SIG-M5 (cell line): ENCODE results near the gene JARID2.
A peak's percentile ranks its signal among the peaks of the same experiment; 100 is the strongest.

Experiments
- DNase-seq: peaks from one replicate; lab custom pipeline; 2025; lab: John Stamatoyannopoulos, UW

The JARID2 gene

DNA sequence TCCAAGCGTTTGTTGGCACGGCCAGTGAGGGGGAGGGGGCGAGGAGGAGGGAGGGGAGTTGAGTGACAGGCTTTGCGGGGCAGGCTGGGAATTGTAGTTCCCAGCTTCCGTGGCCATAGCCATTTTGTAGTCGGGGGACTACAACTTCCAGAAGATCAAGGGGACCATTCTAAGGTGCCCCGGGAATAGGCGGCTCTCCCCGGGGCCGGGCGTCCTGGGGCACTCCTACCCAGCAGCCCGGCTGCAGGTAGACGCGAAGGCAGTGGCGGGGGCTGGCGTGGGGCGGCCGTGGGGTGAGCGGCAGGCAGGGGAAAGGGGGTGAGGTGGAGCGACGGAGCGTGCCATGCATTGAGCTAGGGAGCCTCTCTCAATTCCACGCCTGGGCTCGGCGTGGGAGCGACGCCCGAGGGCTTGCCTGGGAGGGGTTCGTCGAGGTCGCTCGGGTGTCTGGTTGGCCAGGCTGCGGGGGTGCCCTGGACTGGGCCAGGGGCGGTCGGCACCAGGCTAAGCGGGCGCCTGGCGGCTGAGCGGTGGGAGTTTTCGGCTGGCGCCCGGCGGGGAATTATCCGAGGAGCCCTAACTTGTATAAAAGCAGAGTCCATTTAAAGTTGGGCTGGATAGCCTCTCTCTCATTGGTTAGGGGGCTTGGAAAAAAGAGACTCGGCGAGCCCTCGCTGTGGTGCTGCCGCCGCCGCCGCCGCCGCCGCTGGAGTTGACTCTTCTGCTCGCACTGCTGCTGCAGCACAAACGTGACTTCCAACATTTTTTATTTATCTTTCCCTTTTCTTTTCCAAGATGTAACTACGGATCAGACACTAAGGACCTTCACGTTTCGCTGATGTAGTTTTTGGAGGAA, at the start of gene JARID2:
Gene JARID2 (plus strand): TSS at position 709 of the 856 bp plus-strand sequence. CDS start 471 bp downstream, outside the sequence.
- peak; percentile 61 for DNase-seq

DNA sequence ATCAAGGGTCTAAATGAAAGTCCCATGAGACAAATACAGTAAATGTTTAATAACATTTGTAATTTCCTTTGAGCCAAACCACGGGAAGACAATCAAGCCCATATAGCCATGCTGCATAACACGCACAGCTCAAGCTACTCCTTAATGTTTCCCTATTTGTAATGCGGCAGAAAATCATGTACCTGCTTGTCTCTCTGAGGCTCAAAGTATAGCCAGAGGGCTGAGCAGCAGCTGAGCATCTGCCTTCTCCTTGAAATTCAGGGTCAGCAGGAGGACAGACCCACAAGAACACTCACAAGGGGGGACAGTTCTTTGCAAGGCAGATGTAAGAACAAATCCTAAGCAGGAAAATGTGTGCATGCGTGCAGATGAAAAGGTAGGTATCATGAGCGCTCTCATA, 45.8 kb upstream of the JARID2 start:
- no peak for DNase-seq

GRCh38 chr6:15205321-15205720, 40.5 kb upstream of the JARID2 start:
- no peak for DNase-seq

GRCh38 chr6:15206887-15207286, 39.0 kb upstream of the JARID2 start:
- no peak for DNase-seq

GRCh38 chr6:15207923-15208322, 37.9 kb upstream of the JARID2 start:
- DNase-seq = no peak

GRCh38 chr6:15213838-15214400, 31.9 kb upstream of the JARID2 start:
- no peak for DNase-seq

DNA sequence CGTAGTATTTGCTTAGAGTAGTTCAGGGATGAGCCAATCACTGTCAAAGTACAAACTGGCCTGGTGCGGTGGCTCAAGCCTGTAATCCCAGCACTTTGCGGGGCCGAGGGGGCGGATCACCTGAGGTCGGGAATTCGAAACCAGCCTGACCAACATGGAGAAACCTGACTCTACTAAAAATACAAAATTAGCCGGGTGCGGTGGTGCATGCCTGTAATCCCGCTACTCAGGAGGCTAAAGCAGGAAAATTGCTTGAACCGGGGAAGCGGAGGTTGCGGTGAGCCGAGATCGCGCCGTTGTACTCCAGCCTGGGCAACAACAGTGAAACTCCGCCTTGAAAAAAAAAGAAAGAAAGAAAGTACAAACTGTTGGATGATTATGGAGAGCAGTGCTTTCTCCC, 27.5 kb upstream of the JARID2 start:
- DNase-seq = no peak

GRCh38 chr6:15220062-15220461, 25.8 kb upstream of the JARID2 start:
- no peak for DNase-seq

- DNase-seq = no peak
Measured at GRCh38 chr6:15227827-15228318, 18.0 kb upstream of the JARID2 start.

GRCh38 chr6:15230827-15231226, 15.0 kb upstream of the JARID2 start:
- no peak for DNase-seq

- no peak for DNase-seq
Measured at GRCh38 chr6:15232836-15233510, 12.9 kb upstream of the JARID2 start.

DNA sequence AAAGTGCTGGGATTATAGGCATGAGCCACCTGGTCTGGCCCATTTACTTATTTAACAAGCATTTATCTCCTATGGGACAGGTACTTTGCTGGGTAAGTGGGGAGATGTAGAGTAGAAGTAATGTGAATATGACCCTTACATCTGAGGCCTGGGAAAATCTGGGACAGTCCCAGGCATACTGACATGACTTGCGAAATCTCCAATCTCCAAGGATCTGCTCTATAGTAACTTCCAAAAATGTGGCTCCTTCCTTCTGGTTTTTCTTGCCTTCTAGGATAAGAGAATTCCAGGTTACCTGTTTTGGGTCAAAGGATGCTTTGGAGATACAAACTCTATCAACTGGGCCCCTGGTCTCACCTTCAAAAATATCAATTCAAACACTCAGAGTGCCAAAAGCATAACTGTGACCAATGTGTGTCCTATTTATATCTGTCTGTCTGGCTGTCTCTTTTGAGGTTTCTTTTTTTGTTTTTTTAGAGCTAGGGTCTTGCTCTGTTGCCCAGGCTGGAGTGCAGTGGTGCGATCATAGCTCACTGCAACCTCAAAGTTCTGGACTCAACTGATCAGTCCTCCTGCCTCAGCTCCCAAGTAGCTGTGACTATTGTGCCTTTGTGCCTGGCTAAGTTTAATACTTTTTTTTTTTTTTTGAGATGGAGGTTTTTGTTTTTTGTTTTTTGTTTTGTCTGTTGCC, 11.7 kb upstream of the JARID2 start:
- DNase-seq = no peak

GRCh38 chr6:15239616-15240364, 6.1 kb upstream of the JARID2 start:
- no peak for DNase-seq

DNA sequence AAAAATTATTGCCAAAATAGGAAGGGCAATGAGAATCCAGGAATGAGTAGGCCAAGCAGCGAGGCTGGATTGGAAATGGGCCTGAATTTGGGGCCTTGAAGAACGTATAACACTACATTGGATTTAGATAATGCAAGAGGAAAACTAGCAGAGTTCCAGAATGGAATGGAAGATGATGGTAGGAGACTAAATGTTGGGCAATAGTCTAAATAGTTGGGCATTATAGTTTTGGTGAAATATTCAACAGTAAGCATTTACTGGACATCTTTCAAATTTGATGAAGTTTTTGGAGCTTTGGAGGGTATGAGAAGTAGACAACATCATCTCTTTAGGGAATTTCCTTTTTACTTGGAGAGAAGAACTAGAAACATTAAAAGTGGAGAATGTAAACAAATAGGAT, 3.4 kb upstream of the JARID2 start:
- DNase-seq = no peak

DNA sequence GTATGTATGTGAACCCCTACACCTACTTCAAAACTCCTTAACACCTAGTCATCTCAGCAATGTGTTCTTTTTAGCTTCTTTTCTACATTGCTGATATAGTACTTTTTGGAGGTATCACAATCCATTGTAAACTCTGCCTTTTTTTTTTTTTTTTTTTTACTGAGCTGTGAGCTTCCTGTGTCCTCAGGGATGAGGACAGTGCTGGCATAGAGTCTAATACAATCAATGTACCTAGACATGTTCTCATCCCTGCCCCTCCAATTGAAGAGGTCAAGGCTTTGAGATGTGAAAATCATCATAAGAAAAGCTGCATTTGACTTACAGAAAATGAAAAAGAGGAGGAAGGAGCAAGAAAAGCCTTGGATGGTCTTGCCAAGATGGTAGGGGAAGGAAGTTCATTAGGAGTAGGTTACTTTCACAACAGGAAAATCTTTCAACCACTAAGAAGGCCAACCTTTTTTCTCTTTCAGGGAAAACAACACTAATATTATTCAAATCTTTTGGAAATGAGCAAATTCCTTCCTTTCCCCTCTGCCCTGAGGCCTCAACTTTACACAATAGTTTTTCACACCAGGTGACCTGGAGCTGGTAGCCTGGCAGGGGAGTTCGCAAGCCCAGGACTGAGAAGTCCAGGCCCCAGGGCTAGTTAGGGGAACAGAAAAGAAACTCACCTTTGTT, 2.8 kb upstream of the JARID2 start:
- DNase-seq = no peak

GRCh38 chr6:15243910-15244619, 1.8 kb upstream of the JARID2 start:
- DNase-seq = no peak

DNA sequence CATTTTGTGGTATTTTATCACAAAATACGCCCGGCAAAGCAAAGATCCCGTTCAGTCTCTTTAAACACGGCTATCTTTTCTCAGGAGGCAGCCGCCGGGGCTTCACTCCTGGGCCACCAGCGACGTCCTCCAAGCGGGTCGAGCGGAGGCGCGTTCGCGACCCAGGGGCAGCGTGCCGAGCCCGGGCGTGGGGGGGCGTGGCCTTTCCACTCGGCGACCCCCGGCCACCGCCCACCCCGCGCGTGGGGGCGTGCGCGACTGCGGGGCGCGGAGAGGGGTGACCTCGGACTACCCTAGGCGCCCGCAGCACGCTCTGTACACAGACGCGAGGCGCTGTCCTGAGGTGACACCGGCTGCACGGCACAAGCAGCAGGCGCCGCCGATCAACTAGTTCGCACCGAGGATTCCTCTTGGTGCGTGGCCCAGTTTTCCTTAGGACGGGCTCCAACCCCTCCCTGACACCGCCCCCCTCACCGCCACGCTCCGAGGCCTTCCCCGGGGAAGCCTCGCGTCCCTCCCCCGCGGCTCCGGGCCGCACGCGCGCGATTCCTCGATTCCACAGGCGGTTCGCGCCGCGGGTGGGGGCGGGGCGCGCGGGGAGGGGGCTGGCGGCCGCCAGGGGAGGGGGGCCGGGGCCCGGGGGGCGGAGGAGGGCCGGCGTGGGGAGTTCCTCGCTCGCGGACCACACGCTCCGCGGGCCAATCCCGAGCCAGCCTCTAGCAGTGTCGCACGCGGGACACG, 1.1 kb upstream of the JARID2 start:
- no peak for DNase-seq

DNA sequence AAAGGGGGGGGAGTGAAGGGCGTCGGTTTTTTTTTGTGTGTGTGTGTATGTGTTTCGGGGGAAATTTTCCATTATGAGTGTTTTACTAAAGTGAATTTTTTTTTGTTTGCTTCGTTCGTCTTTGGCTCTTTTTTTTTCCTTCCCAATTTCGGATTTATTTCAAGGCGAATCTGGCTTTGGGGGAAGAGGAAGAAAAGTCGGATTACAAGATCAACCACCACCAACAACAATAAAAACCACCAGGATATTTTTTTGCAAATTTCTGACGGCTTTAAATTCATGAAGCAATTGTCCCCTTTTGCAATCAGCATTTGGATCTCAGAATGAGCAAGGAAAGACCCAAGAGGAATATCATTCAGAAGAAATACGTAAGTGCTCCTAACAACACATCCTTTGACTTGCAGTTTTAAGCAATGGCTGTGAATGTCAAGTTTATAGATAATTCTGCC, 372 bp downstream of the JARID2 start:
- no peak for DNase-seq

DNA sequence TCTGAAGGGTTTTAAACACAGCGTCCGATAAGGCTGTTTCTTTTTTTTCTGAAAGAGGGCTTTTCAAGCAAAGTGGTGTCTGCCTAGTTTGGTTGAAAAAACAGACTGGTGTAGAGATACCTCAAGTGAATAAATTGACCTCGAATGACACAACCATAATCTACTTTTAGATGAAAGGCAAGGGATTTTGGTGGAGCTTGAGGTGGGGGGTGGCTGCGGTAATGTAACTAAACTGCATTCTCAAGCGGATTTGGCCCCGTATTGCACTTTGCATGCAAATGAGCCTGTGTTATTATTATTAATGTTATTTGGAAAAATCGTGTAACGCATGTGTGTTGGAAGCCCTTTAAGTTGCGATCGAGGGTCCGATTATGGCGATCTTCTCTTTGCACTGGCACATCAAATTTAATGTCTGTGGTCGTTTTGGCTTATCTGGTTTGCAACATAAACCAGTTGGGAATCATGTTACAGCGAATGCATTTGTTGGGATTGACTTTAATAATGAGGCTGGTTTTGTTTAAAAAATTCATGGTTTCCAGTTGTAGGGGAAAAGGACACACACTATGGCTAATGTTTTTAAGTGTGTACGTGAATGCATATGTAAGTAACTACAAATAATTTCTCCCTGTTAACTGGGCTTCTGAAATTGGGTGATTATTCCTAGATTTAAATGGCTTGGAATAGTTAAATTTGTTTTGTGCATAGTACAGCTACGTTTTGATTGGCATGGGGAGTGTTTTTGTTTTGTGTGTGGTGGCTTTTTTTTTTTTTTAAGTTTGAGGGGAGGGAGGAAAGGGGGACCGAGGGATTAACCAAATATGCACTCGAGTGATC, 1.0 kb downstream of the JARID2 start:
- no peak for DNase-seq
